Amniotic epithelial cell (primary cell): ENCODE results near the gene SLC6A13.
A peak's percentile ranks its signal among the peaks of the same experiment; 100 is the strongest.
"Not testable (repeated sequence)": the region's sequence is repeated elsewhere in the genome, so short reads cannot be mapped to it uniquely, and the experiment has no call there.

Experiments
- DNase-seq: peaks from one replicate; pipeline ENCODE4 v3.0.0-alpha.2; 2010; ENCODE audit warnings: low read depth

The SLC6A13 gene

DNA sequence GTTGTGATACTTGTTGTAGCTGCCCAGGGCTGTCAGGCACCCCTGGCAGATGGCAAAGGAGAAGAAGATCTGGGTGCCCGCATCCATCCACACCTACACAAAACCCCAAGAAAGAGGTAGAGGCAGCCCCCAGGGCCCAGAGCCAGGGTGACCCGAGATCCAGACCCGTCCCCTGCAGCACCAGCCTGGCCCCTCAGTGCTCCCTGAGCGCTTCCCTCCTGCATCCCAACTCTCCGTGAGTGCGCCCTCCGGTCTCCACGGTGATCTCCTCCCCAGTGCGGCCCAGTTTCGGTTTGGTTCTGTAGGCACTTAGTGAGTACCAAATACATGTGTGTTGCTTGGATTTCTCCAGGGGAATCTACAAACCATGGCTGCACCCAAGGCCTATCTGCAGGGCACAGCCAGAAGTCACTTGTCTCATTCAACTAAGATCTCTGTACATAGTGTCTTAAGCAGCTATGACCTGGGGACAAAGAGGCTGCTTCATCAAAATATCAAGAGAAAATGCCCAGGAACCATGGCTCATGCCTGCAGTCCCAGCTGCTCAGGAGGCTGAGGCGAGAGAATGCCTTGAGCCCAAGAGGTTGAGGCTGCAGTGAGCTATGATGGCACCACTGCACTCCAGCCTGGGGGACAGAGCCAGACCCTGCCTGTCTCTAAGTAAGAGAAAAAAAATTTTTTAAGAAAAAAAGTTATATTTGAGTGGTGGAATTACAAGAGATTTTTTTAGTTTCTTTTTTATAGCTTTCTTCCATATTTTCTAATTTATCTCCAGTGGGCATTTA lies 64.5 kb downstream of the SLC6A13 start:
- DNase-seq, result no peak

DNA sequence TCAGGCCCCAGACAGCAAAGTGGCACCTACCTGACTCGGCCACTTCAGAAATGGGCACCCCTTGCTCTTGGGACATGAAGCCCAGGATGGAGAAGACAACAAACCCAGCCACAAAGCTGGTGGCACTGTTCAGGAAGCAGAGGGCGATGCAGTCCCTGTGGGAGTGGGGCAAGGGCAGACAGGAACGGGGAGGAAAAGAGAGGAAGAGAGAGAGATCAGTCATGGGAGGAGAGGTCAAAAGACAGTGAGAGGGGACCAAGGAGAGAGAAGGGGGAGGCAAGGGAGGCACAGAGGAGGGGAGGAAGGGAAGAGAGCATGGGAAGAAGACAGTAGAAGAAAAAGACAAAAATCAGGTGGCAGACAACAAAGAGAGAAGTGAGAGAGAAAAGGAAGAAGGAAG lies 65.3 kb downstream of the SLC6A13 start:
- no peak for DNase-seq

DNA sequence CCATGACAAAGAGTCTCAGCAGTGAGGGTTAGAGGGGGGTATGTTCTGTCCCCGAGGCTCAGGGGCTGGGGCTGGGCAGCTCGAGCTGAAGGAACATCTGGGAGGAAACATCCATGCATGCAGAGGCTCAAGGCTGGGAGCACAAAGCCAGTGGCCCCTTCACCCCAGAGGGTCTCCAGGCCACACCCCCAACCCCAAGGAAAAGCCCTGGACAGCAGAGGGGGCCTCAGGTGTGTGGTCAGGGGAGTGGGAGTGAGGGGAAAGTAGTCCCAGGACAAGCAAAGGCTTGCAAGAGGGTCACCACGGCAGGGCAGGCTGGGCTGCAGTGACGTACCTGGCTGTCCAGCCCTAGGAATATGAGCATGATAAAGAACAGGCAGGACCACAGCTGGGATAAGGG lies 66.2 kb downstream of the SLC6A13 start:
- no peak for DNase-seq

DNA sequence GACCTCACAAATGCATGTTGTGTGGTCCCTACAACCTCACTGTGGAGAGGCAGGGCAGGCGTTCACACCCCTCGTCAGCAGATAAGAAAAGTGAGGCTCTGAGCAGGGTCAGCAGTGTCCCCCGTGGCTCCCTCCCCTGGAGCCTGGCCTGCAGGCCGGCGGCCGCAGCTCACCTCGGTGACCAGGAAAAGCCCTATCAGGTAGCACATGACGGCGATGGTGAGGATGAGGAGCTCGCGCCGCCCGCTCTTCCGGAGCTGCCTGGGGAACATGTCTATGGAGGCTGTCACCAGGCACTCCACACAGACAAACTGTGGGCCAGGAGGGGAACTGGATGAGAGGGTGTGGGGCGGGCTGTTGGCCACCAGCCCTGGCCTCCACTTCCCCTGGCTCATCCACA lies 66.7 kb downstream of the SLC6A13 start:
- DNase-seq, result no peak

- DNase-seq, result no peak
Observed at GRCh38 chr12:195156-195555, 67.5 kb downstream of the SLC6A13 start.

DNA sequence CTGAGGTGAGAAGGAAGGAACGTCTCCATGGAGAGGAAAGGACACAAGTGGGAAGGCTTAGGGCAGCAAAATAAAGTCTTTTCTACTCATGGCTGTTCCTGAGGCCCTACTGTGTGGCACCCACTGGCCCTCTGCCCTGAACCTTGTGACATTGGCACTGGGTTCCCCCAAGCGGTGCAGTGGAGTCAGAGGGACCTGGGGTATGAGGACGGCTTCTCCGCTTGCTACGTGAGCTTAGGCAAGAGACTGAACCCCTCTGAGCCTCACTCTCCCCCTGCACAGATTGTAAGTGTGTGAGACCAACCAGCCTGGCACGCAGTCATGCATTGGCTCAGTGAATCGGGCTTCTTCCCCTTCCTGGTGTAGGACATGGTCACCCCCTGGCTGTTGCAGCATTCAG lies 68.4 kb downstream of the SLC6A13 start:
- DNase-seq, result no peak

GRCh38 chr12:193261-193660 lies 69.4 kb downstream of the SLC6A13 start:
- DNase-seq, result no peak

- DNase-seq, result no peak
Observed at GRCh38 chr12:191541-191940, 71.1 kb downstream of the SLC6A13 start.

GRCh38 chr12:190881-191280 lies 71.8 kb downstream of the SLC6A13 start:
- no peak for DNase-seq

- DNase-seq, result no peak
Observed at GRCh38 chr12:189622-189962, 73.0 kb downstream of the SLC6A13 start.

- DNase-seq, result peak; percentile 45
Observed at GRCh38 chr12:188910-189621, 73.6 kb downstream of the SLC6A13 start.

GRCh38 chr12:187986-188909 lies 74.4 kb downstream of the SLC6A13 start:
- DNase-seq, result not testable (repeated sequence)

DNA sequence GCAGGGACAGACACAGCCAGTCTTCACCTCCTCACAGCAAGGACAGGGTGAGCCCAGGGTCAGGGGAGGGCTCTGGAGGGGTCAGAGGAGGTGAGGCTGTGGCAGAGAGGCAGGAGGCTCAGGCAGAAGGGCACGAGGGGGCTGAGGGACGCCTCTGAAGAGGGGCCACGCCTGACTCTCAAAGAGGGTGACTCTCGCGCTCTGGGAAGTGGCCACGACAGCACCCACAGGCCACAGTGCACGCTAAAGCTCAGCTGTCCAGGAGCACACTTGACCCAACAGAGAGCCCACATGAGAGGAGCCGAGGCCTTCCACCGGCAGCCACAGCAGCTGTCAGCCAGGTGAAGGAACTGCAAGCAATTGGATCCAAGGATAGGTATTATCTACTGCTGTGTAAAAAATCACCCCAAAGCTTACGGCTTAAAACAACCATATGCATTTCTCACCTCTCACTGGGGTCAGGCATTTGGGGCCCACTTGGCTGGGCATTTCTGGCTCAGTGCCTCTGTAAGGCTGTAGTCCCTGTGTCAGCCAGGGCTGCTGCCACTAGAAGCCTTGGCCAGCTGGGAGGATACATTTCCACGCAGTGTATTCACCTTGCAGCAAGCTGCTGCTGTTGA lies 76.5 kb downstream of the SLC6A13 start:
- DNase-seq, result no peak

GRCh38 chr12:185576-185955 lies 77.1 kb downstream of the SLC6A13 start:
- no peak for DNase-seq

DNA sequence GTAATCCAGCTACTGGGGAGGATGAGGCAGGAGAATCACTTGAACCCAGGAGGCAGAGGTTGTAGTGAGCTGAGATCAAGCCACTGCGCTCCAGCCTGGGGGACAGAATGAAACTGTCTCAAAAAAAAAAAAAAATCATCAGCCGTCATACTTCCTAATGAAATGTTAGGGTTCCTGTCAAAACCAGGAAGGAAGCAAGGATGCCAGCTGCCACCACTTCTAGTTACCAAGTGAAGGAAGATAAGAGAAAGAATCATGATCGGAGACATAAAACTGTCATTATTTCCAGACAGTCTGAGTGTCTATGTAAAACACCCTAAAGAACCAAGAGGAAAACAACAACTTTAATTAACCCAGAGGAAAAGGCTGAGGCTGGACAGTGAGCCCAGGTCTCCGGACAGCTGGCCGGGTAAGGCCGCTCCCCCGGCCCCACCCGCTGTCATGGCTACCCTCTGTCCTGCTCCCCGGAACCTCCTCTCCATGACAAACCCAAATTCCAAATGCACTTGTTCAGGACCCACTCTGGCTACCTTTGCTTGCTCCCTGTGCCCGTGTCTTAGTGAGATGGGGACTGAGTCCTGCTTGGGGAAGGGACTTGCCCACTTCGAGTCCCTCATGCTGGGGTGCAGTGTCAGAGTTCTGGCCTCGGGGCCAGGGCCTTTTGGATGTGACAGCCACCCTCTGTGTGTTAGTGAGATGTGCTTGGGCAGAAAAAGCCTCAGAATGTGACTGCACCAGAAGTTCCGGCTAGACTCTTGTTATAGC lies 77.6 kb downstream of the SLC6A13 start:
- DNase-seq, result no peak

DNA sequence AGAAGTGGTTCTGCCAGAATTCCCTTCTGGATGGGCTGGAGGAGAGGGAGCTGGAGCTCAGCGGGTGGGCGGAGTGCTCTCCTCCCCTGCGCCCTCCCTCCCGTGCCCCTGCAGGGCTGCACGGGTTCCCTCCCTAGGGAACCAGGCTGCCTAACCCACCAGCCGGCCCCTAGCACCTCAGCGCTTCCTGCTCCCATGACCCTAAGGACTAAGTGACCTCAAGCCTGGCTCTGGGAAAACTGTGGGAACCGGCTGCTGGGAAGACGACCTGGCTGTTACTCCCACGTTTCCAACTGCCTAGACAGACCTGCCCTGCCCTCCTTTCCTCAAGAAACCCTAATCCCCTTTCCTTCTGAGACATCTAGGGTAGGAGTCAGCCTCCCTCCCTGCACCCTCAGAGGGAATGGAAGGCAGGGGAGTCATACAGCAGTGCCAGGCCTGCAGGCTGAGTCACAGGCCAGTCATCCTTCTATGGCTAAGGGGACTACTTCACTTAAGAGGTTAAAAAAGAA lies 80.2 kb downstream of the SLC6A13 start:
- DNase-seq, result peak; percentile 95

- no peak for DNase-seq
Observed at GRCh38 chr12:181921-182320, 80.7 kb downstream of the SLC6A13 start.

- peak; percentile 60 for DNase-seq
Observed at GRCh38 chr12:180445-180844, 82.2 kb downstream of the SLC6A13 start.

DNA sequence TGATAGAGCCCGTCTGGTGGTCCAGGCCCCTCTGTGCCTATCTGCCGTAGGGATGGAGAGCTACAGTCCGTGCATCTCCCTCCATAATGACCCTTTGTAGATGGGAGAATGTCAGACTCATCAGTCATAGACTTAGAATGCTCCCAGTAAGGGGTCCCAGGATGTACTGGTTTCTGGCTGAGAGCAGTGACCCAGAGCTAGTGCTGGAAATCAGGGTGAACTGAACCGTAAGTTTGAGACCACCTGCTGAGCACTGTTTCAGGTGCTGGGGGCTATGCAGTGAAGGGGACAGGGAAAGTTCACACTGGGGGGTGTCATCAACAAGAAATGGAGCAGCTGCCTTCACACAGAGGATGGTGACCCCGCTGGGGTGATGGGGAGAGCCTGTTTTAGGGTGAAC lies 82.8 kb downstream of the SLC6A13 start:
- no peak for DNase-seq

- DNase-seq, result no peak
Observed at GRCh38 chr12:179131-179884, 83.3 kb downstream of the SLC6A13 start.

- no peak for DNase-seq
Observed at GRCh38 chr12:178829-179109, 83.9 kb downstream of the SLC6A13 start.
